ENCODE data around the gene SH3GL3. TPM values are rescaled to one million over a fixed set of nuclear protein-coding genes. Genes with fewer than 3 reads are reported as not detected.

The SH3GL3 gene
- total and polyA plus RNA-seq, 7 donors, result 0.04 to 0.99 (median 0.63) TPM; not detected in 3

DNA sequence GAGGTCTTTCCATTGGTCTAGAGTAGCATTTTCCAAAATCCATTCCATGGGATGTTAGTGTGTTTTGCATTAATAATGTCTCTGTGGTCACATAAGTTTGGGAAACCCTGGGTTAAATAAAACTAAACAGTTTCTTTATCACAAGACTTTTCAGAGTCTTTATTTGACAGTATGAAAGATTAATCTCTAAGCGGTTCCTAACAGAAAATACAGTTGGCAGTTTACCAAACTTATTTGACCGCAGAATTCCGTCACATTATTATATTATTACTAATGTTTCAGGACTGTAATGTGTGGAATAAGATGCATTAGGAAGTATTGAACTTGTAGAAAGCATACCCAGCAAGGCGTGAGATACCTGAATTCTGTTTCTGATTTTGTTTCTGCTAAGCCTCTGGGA is 135.2 kb downstream of the SH3GL3 start:
- H3K4me1 ChIP-seq, result no peaks in the 10 kb centered on the region
- H3K27me3 ChIP-seq, result no peaks in the 10 kb centered on the region
- 78 to 81% methylated on average over 4 of the region's 4 CpGs for WGBS, 2 donors
- intact Hi-C loops (cut with DNase I), result no loop called here
- TF ChIP-seq, protein P1, sequence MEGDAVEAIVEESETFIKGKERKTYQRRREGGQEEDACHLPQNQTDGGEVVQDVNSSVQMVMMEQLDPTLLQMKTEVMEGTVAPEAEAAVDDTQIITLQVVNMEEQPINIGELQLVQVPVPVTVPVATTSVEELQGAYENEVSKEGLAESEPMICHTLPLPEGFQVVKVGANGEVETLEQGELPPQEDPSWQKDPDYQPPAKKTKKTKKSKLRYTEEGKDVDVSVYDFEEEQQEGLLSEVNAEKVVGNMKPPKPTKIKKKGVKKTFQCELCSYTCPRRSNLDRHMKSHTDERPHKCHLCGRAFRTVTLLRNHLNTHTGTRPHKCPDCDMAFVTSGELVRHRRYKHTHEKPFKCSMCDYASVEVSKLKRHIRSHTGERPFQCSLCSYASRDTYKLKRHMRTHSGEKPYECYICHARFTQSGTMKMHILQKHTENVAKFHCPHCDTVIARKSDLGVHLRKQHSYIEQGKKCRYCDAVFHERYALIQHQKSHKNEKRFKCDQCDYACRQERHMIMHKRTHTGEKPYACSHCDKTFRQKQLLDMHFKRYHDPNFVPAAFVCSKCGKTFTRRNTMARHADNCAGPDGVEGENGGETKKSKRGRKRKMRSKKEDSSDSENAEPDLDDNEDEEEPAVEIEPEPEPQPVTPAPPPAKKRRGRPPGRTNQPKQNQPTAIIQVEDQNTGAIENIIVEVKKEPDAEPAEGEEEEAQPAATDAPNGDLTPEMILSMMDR (IDR thresholded peaks at IDR 0.05), result no peak
- no peak for TF ChIP-seq EP300 (IDR thresholded peaks at IDR 0.05)
- TF ChIP-seq POLR2AphosphoS5 (IDR thresholded peaks at IDR 0.05), result no peak
- TF ChIP-seq POLR2A (IDR thresholded peaks at IDR 0.05), result no peak
- H3K36me3 ChIP-seq, result no peaks in the 10 kb centered on the region
- DNase-seq, result no peak
- H3K27ac ChIP-seq, result no peak overlapping the region
- H3K9me3 ChIP-seq, result no peaks in the 10 kb centered on the region
- no peak overlapping the region for H3K4me3 ChIP-seq

DNA sequence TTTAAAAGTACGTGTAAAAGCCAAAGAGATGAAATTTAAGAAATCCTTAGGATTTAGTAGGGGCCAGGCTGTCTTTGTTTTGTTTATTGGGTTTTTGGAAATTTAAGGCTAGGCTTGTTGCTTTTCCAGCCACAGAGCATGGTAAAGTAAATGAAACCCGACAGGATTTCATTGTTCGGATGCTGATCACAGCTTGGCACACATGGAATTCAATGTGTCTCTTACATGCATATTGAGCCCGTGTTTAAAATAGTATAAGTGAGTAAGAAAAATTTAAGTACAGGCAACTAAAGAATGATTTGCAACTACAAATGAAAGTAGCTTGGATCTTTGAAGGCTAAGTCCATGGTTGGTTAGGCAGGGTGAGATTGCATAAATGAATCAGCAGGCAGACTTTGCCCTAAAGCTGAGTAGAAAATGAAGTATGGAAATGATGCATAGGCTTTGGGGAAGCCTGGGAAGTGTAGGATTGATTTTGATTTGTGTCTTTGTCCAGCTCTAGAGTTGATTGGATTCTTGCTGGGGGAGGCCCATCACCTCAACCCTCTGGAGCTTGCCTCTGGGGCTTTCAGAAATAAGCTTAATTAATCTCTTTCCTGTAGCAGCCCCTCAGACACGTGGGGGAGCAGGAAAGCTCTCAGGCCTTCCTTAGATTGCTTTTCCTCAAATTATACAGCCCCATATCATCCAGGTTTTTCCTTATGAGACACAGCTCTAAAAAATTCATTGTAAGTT is 138.6 kb downstream of the SH3GL3 start:
- Histone ChIP-seq H3K27ac (no peak overlapping the region), H3K4me3 (no peak overlapping the region), H3K4me1 (no peaks in the 10 kb centered on the region), H3K9me3 (no peaks in the 10 kb centered on the region), H3K27me3 (no peaks in the 10 kb centered on the region), H3K36me3 (no peaks in the 10 kb centered on the region)
- TF ChIP-seq POLR2AphosphoS5 (IDR thresholded peaks at IDR 0.05) (no peak), POLR2A (IDR thresholded peaks at IDR 0.05) (no peak), EP300 (IDR thresholded peaks at IDR 0.05) (no peak)
- TF ChIP-seq, protein P1 (IDR thresholded peaks at IDR 0.05), result no peak
- 69 to 74% methylated on average over 5 of the region's 5 CpGs for WGBS, 2 donors
- no peak for DNase-seq
- intact Hi-C loops (cut with DNase I), result no loop called here

DNA sequence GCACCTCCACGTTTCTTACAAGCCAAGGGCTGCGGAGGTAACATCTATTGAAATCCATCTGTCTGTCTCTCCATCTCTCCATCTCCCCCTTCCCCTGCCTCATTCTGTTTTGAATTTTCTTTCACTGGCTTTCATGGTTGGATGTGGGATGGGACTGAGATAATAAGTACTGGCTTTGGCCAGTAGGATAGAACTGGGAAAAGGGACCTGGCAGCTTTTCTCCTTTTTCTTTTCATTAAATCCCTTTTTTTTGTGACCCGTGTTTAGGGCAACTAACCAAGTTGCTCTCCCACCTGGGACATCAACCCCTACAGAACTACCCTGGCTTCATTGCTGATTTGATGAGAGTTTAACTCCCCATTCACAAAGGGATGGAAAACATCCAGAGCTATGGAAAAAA is 139.9 kb downstream of the SH3GL3 start:
- Histone ChIP-seq H3K36me3 (no peaks in the 10 kb centered on the region), H3K27me3 (no peaks in the 10 kb centered on the region), H3K4me1 (no peaks in the 10 kb centered on the region), H3K27ac (no peak overlapping the region), H3K9me3 (no peaks in the 10 kb centered on the region), H3K4me3 (no peak overlapping the region)
- WGBS, 2 donors, result 73 to 83% methylated on average over 3 of the region's 3 CpGs
- no peak for DNase-seq
- intact Hi-C loops (cut with DNase I), result no loop called here
- no peak for TF ChIP-seq EP300 (IDR thresholded peaks at IDR 0.05)
- no peak for TF ChIP-seq POLR2AphosphoS5 (IDR thresholded peaks at IDR 0.05)
- TF ChIP-seq POLR2A (IDR thresholded peaks at IDR 0.05), result no peak
- TF ChIP-seq, protein P1 (IDR thresholded peaks at IDR 0.05), result no peak

DNA sequence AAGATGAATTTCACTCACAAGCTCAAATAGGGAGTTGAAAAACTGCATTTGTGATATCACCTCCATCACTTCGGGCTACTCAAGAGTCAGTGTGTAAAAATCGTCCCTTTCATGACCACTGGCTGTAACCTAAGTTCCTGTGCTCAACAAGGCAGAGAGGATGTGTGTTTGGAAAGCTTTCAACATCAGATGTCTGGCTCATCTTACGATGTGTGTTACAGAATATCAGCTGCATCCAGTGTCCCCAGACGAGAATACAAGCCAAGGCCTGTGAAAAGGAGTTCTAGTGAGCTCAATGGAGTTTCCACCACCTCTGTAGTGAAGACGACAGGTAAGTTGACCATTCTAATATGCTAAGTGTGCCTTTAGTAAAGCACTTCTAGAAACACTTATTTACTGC is 141.3 kb downstream of the SH3GL3 start:
- intact Hi-C loops (cut with DNase I), result no loop called here
- Histone ChIP-seq H3K27ac (no peak overlapping the region), H3K9me3 (no peaks in the 10 kb centered on the region), H3K36me3 (no peaks in the 10 kb centered on the region), H3K27me3 (no peaks in the 10 kb centered on the region), H3K4me1 (no peaks in the 10 kb centered on the region), H3K4me3 (no peak overlapping the region)
- WGBS, 2 donors, result 74 to 79% methylated on average over 5 of the region's 5 CpGs
- TF ChIP-seq EP300 (IDR thresholded peaks at IDR 0.05) (no peak), POLR2A (IDR thresholded peaks at IDR 0.05) (no peak), POLR2AphosphoS5 (IDR thresholded peaks at IDR 0.05) (no peak)
- TF ChIP-seq, protein P1 (IDR thresholded peaks at IDR 0.05), result no peak
- no peak for DNase-seq
